NT2/D1 (cell line): ENCODE results near the gene PTCD1.

ENCODE experiments used
- DNase-seq: peaks from one replicate; pipeline ENCODE4 v3.0.0-alpha.2; 2011; ENCODE audit warnings: low read depth, low spot score
- H3K27me3 ChIP-seq: 2 replicates; pipeline ENCODE4 v1.6.0; 2011; ENCODE audit warnings: mild to moderate bottlenecking; ENCODE audit not compliant: insufficient read length, insufficient read depth
- H3K36me3 ChIP-seq: 2 replicates; pipeline ENCODE4 v1.6.1; 2011; ENCODE audit warnings: mild to moderate bottlenecking, low read length, mixed read lengths; ENCODE audit not compliant: insufficient read depth, insufficient read length
- H3K4me1 ChIP-seq: 2 replicates; pipeline ENCODE4 v1.5.1; 2011; ENCODE audit not compliant: insufficient read depth, insufficient read length
- H3K4me3 ChIP-seq: 2 replicates; pipeline ENCODE4 v1.5.1; 2011; ENCODE audit warnings: low read depth; ENCODE audit not compliant: insufficient read length
- H3K9ac ChIP-seq: 2 replicates; pipeline ENCODE4 v1.6.0; 2011; ENCODE audit warnings: low read depth; ENCODE audit not compliant: insufficient read length
- H3K9me3 ChIP-seq: 2 replicates; pipeline ENCODE4 v1.5.1; 2011; ENCODE audit warnings: mild to moderate bottlenecking, low read length; ENCODE audit not compliant: insufficient read depth
- SUZ12 ChIP-seq: IDR thresholded peaks from 2 replicates; pipeline ENCODE4 v1.6.1; 2011; ENCODE audit not compliant: insufficient read length, insufficient read depth; ENCODE audit errors: extremely low read depth
- YY1 ChIP-seq: IDR thresholded peaks from 2 replicates; pipeline ENCODE4 v1.6.1; 2011; ENCODE audit not compliant: insufficient read length, insufficient read depth
- ZNF274 ChIP-seq: IDR thresholded peaks from 2 replicates; pipeline ENCODE4 v1.6.1; 2011; ENCODE audit warnings: mild to moderate bottlenecking, low read depth, low read length

PTCD1 gene

DNA sequence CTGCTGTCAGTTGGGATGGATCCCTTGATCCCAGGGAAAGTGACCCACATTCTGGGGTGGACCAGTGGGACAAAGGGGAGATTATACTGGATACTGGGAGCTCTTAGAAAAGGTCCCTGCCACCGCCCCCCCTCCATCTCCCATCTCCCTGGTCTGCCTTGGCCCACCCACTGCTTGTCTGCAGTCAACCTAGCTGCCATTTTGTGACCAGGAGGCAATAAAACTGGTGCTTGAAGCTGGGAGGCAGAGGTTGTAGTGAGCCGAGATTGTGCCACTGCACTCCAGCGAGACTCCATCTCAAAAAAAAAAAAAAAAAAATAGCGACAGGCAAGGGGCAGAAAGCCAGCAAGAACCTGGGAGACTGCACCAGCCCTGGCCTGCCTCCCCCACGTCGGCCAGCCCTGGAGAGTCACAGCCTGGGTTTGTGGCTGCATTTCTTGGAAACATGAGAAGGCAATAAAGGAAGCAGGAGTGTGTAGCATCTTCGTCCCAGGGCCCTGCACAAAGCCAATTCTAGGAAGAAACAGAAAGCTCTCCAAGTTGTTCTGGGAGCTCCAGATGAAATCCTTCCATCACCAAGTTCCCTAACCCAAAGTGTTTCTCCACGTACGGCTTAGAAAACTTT lies 68.7 kb downstream of the PTCD1 start:
- peaks cover 21% of the 10 kb centered on the region for H3K36me3 ChIP-seq
- H3K4me1 ChIP-seq = peaks cover 14% of the 10 kb centered on the region
- no peak overlapping the region for H3K9ac ChIP-seq
- H3K27me3 ChIP-seq = no peaks in the 10 kb centered on the region
- no peak for DNase-seq
- no peaks in the 10 kb centered on the region for H3K9me3 ChIP-seq
- no peak for TF ChIP-seq ZNF274
- TF ChIP-seq YY1 = no peak
- no peak for TF ChIP-seq SUZ12
- H3K4me3 ChIP-seq = no peak overlapping the region

DNA sequence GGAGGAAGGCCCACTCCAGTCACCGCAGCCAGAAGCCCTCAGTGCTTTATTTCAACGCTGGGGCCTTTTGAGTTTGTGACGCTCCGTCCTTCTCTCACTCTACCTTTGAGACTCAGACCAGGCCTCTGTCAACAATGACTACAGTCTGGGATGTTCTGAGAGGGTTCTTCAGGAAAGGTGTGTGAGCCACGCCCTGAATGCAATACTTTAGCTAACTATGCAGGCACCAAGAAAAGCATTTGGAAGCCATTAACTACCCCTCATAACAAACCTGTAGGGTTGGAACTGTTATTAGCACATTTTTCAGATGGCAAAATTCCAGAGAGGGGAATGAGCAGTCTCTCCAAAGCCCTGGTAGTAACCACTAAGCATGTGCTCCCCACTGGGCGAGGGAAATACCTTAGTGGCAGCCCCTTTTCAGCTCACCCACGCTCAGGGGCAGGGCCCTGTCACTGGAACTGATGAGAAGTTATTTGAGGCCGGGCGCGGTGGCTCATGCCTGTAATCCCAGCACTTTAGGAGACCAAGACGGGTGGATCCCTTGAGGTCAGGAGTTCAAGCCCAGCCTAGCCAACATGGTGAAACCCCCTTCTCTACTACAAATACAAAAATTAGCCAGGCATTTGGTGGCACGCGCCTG lies 69.7 kb downstream of the PTCD1 start:
- peaks cover 30% of the 10 kb centered on the region for H3K36me3 ChIP-seq
- no peak for DNase-seq
- no peaks in the 10 kb centered on the region for H3K27me3 ChIP-seq
- no peak for TF ChIP-seq SUZ12
- no peak for TF ChIP-seq YY1
- TF ChIP-seq ZNF274 = no peak
- H3K9me3 ChIP-seq = no peaks in the 10 kb centered on the region
- peaks cover 14% of the 10 kb centered on the region for H3K4me1 ChIP-seq
- H3K4me3 ChIP-seq = no peak overlapping the region
- H3K9ac ChIP-seq = no peak overlapping the region
